BE2C (cell line): ENCODE data around the gene SCPEP1.
A peak's percentile ranks its signal among the peaks of the same experiment; 100 is the strongest.
"Not testable (repeated sequence)": the region's sequence is repeated elsewhere in the genome, so short reads cannot be mapped to it uniquely, and the experiment has no call there.

Source experiments
- DNase-seq: peaks from one replicate; pipeline ENCODE4 v3.0.0-alpha.2; 2020
- H3K27me3 ChIP-seq: fragments of 250-450 bp; sonication (Bioruptor Pico); 2 replicates; pipeline ENCODE4 v1.5.1; 2020; ENCODE audit warnings: mild to moderate bottlenecking
- H3K36me3 ChIP-seq: fragments of 250-450 bp; sonication (Bioruptor Pico); 2 replicates; pipeline ENCODE4 v1.5.1; 2020; ENCODE audit warnings: mild to moderate bottlenecking
- H3K4me1 ChIP-seq: fragments of 250-450 bp; sonication (Bioruptor Pico); 2 replicates; pipeline ENCODE4 v1.5.1; 2020
- H3K4me3 ChIP-seq: 2 replicates; pipeline ENCODE4 v1.5.1; 2011; ENCODE audit warnings: low read depth, low read length
- H3K9me3 ChIP-seq: fragments of 250-450 bp; sonication (Bioruptor Pico); 2 replicates; pipeline ENCODE4 v1.5.1; 2020
- TF ChIP-seq, protein P1 (sequence below): IDR thresholded peaks from 2 replicates; pipeline ENCODE4 v1.5.1; 2012; ENCODE audit warnings: mild to moderate bottlenecking, low read depth, low read length

Gene SCPEP1

DNA sequence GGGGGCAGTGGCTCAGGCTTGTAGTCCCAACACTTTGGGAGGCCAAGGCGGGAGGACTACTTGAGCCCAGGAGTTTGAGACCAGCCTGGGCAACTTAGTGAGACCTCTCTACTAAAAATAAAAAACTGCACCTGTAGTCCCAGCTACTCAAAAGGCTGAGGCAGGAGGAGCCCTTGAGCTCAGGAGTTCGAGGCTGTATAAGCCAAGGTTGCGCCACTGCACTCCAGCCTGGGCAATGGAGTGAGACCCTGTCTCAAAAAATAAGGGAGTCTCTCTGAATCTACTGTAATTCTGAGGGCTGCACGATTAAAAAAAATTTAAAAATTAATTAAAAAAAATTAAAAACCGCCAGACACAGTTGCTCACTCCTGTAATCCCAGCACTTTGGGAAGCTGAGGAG, 20.9 kb upstream of the SCPEP1 start:
- Histone ChIP-seq H3K9me3 (no peaks in the 10 kb centered on the region), H3K27me3 (no peaks in the 10 kb centered on the region), H3K36me3 (no peaks in the 10 kb centered on the region; the same call in 1 of the 2 replicates), H3K4me3 (no peak overlapping the region), H3K4me1 (no peaks in the 10 kb centered on the region)
- TF ChIP-seq, protein P1, sequence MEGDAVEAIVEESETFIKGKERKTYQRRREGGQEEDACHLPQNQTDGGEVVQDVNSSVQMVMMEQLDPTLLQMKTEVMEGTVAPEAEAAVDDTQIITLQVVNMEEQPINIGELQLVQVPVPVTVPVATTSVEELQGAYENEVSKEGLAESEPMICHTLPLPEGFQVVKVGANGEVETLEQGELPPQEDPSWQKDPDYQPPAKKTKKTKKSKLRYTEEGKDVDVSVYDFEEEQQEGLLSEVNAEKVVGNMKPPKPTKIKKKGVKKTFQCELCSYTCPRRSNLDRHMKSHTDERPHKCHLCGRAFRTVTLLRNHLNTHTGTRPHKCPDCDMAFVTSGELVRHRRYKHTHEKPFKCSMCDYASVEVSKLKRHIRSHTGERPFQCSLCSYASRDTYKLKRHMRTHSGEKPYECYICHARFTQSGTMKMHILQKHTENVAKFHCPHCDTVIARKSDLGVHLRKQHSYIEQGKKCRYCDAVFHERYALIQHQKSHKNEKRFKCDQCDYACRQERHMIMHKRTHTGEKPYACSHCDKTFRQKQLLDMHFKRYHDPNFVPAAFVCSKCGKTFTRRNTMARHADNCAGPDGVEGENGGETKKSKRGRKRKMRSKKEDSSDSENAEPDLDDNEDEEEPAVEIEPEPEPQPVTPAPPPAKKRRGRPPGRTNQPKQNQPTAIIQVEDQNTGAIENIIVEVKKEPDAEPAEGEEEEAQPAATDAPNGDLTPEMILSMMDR, result no peak
- no peak for DNase-seq

DNA sequence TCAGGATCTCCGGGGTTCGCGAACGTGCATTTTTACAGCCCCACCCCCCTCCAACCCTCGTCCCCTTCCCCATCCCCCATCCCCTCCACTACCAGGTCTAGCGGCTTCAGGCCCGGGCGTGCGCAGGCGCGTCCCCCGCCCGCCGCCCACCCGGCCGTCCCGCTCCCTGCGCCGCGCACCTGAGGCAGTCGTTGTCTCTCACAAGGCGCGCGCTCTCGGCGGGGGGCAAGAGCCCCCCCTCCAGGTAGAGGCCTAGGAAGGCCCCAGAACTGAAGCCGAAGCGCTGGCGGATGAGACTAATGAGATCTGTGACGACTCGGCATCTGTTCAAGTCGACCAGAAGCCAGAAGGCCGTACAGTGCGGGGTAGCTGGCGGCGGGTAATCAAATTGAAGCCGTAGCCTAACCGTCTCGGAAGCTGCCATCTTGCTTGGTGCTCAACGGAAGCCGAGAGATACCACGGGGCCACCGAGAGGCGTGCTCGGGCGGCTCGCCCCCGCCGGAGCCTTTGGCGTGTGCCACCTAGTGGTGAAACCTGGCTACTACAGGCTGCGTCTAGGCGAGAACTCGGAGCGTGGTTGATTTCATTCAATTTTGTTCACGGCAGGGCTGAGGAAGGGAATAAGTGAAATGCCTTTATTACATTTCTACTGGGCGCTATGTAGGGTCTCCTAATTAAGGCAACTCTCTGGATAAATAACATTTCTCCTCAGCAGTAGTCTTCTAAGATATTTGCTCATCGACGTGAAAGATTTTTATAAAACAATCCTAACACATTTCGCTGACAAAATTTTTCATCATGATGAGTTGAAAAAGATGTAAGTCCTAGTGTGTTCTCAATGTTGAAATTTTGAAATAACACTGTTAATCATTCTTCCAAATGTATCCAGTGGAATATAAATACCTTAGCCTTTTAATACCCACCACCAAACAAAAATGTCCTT, 17.1 kb upstream of the SCPEP1 start, which contains the start of gene COIL:
COIL (minus strand) TSS at position 455 of the 943 bp plus-strand sequence; CDS start at position 424, 31 bp downstream.
- TF ChIP-seq, protein P1, result peak; percentile 97
- no peaks in the 10 kb centered on the region for H3K9me3 ChIP-seq
- no peaks in the 10 kb centered on the region for H3K27me3 ChIP-seq
- no peaks in the 10 kb centered on the region for H3K36me3 ChIP-seq
- DNase-seq, result peak; percentile 94
- H3K4me3 ChIP-seq, result peak within 1 kb of the TSS; percentile 93
- H3K4me1 ChIP-seq, result peaks cover 2% of the 10 kb centered on the region

DNA sequence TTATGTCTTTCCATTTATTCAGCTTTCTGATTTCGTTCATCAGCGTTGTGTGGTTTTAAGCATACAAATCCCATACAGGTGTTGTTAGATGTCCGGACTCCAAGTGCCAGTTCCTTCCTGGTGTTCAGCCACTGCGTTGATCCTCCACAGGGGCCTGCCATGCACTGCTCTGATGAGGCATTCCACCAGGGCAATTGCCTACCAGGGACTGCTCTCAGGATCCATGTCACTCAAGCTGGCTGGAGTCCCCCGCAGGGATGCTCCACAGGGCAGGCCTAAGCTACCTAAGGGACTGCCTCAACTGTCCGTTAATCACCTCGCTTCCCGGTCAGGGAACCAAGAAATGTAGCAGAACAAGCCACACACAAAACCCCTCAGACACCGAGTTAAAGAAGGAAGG, 12.7 kb upstream of the SCPEP1 start:
- H3K4me3 ChIP-seq, H3K4me1 ChIP-seq, H3K9me3 ChIP-seq, DNase-seq, H3K27me3 ChIP-seq, H3K36me3 ChIP-seq: not testable (repeated sequence)

DNA sequence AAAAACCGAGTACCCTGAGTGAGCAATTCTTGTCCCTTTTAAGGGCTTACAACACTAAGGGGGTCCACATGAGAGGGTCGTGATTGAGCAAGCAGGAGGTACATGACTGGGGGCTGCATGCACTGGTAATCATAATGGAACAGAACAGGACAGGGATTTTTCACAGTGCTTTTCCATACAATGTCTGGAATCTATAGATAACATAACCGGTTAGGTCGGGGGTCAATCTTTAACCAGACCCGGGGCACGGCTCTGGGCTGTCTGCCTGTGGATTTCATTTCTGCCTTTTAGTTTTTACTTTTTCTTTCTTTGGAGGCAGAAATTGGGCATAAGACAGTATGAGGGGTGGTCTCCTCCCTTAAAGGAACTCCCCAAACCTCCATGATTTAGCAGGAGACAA, 12.2 kb upstream of the SCPEP1 start:
- not testable (repeated sequence) for H3K4me1 ChIP-seq, H3K4me3 ChIP-seq, DNase-seq, H3K36me3 ChIP-seq, H3K9me3 ChIP-seq, H3K27me3 ChIP-seq

DNA sequence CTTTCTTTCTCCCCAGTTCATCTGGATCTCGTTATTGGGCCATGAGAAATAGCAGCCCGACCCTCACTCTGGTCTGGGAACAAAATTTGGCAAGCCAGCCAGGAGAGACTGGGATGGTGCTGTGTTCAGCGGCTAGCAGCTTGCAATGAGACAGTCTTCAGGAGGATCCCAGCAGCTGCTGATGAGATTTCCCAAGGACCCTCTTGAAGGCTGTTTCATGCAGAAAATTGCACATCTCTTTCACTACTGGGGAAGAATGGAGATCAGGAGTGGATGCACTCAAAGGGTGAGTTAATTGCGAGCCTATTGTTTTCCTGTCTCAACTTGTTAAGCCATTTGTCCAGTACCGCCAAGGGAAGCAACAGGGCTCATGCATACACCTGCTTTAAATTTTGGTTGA, 11.6 kb upstream of the SCPEP1 start:
- Histone ChIP-seq H3K4me1 (peaks cover 5% of the 10 kb centered on the region), H3K36me3 (no peaks in the 10 kb centered on the region), H3K4me3 (no peak overlapping the region), H3K9me3 (no peaks in the 10 kb centered on the region), H3K27me3 (no peaks in the 10 kb centered on the region)
- TF ChIP-seq, protein P1, result no peak
- DNase-seq, result no peak

DNA sequence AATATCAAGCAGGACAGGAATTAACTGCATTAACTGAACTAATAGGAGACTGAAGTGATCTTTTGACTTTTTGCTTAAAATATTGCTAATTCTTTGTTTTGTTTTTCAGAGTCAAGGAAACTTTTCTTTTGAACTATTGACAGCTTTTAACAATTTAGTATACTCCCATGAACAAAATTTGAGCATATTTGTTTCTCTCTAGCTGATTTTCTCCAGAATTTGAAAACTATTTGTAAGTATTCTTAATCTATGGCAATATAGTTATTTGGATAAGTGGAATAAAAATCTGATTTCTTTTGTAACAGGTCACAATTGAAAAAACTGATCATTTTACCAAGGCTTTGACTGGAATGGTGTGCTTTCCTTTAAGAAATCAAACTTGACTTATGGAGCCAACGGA, 7.0 kb upstream of the SCPEP1 start:
- Histone ChIP-seq H3K9me3 (no peaks in the 10 kb centered on the region), H3K4me1 (peaks cover 2% of the 10 kb centered on the region)
- DNase-seq, result no peak

More for the DNA sequence above, 7.0 kb upstream of the SCPEP1 start:
- TF ChIP-seq, protein P1, result no peak
- H3K27me3 ChIP-seq, result no peaks in the 10 kb centered on the region
- no peak overlapping the region for H3K4me3 ChIP-seq
- H3K36me3 ChIP-seq, result no peaks in the 10 kb centered on the region
